GM23338 (cell line): ENCODE data around the gene CACNA1C. TPM values are rescaled to one million over a fixed set of nuclear protein-coding genes. Genes with fewer than 3 reads are reported as not detected.
A peak's percentile ranks its signal among the peaks of the same experiment; 100 is the strongest.

ENCODE experiments used
- ATAC-seq: fragments of 200-7000 bp; cut with Tn5 transposase; 3 replicates; pipeline ENCODE4 v1.9.1; 2020
- DNase-seq: peaks from one replicate; pipeline ENCODE4 v3.0.0-alpha.2; 2015; ENCODE audit warnings: low spot score
- H2AFZ ChIP-seq: fragments of 200-600 bp; sonication (generic); 2 replicates; pipeline ENCODE4 v1.8.0; 2016; ENCODE audit warnings: antibody characterized with exemption, mild to moderate bottlenecking, moderate library complexity
- H3F3A ChIP-seq: fragments of 200-600 bp; sonication (generic); replicated peaks from 2 replicates; pipeline ENCODE4 v1.8.0; 2017; ENCODE audit warnings: antibody characterized with exemption, mixed run types, low read depth
- H3K27ac ChIP-seq: fragments of 200-600 bp; sonication (generic); 2 replicates; pipeline ENCODE4 v1.6.1; 2016; ENCODE audit warnings: low read depth
- H3K27me3 ChIP-seq: fragments of 200-600 bp; sonication (generic); 2 replicates; pipeline ENCODE4 v1.8.0; 2016; ENCODE audit warnings: mild to moderate bottlenecking, mixed run types, moderate library complexity; ENCODE audit not compliant: insufficient read depth
- H3K36me3 ChIP-seq: fragments of 200-600 bp; sonication (generic); 2 replicates; pipeline ENCODE4 v1.8.0; 2016; ENCODE audit warnings: mild to moderate bottlenecking; ENCODE audit not compliant: insufficient read depth
- H3K4me1 ChIP-seq: fragments of 200-600 bp; sonication (generic); 2 replicates; pipeline ENCODE4 v1.8.0; 2016; ENCODE audit warnings: mild to moderate bottlenecking, moderate library complexity; ENCODE audit not compliant: insufficient read depth
- H3K4me2 ChIP-seq: fragments of 200-600 bp; sonication (generic); 2 replicates; pipeline ENCODE4 v1.7.1; 2017; ENCODE audit warnings: mixed run types
- H3K4me3 ChIP-seq: fragments of 200-600 bp; sonication (generic); 2 replicates; pipeline ENCODE4 v1.6.1; 2016; ENCODE audit warnings: mixed run types
- H3K79me2 ChIP-seq: fragments of 200-600 bp; sonication (generic); replicated peaks from 2 replicates; pipeline ENCODE4 v1.8.0; 2017; ENCODE audit warnings: mild to moderate bottlenecking; ENCODE audit not compliant: insufficient read depth
- H3K9me2 ChIP-seq: fragments of 200-600 bp; sonication (generic); 2 replicates; pipeline ENCODE4 v1.8.0; 2017; ENCODE audit not compliant: insufficient read depth
- H4K20me1 ChIP-seq: fragments of 200-600 bp; sonication (generic); replicated peaks from 2 replicates; pipeline ENCODE4 v1.8.0; 2017; ENCODE audit warnings: mild to moderate bottlenecking; ENCODE audit not compliant: insufficient read depth
- H3K27ac Mint-ChIP-seq: 2 replicates; pipeline ENCODE4 v1.8.0; 2020; ENCODE audit warnings: inconsistent platforms, mild to moderate bottlenecking, moderate library complexity, mixed read lengths
- H3K27me3 Mint-ChIP-seq: 3 replicates; pipeline ENCODE4 v1.8.0; 2022; ENCODE audit warnings: low read depth, mild to moderate bottlenecking, moderate library complexity, mixed read lengths, inconsistent platforms; ENCODE audit not compliant: insufficient read depth, poor library complexity
- H3K36me3 Mint-ChIP-seq: 3 replicates; pipeline ENCODE4 v1.8.0; 2021; ENCODE audit warnings: low read depth, mild to moderate bottlenecking, inconsistent platforms, moderate library complexity, mixed read lengths
- H3K4me1 Mint-ChIP-seq: 3 replicates; pipeline ENCODE4 v1.8.0; 2020; ENCODE audit warnings: mild to moderate bottlenecking, inconsistent platforms, mixed read lengths
- H3K4me3 Mint-ChIP-seq: 3 replicates; pipeline ENCODE4 v1.8.0; 2021; ENCODE audit warnings: moderate library complexity, mild to moderate bottlenecking, inconsistent platforms, mixed read lengths
- H3K9me3 Mint-ChIP-seq: 3 replicates; pipeline ENCODE4 v1.8.0; 2020; ENCODE audit warnings: moderate library complexity, mild to moderate bottlenecking, inconsistent platforms, mixed read lengths
- CREB1 ChIP-seq: fragments of 250-450 bp; sonication (Bioruptor Pico); IDR thresholded peaks from 2 replicates; pipeline ENCODE4 v1.5.0; 2020; ENCODE audit warnings: low read depth, mild to moderate bottlenecking, moderate library complexity
- CTCF ChIP-seq, 2 experiments: fragments of 200-600 bp in 1 of 2; sonication (generic) in 1 of 2; conservative IDR thresholded peaks; 2 replicates each; pipeline versions ENCODE4 v1.5.1 to v1.6.1; 2016 to 2017; ENCODE audit warnings: antibody characterized with exemption in 2 of 2, low read depth in 2 of 2, mild to moderate bottlenecking in 2 of 2, moderate library complexity in 1 of 2
- ETS1 ChIP-seq: IDR thresholded peaks from 2 replicates; pipeline ENCODE4 v1.6.1; 2016; ENCODE audit warnings: antibody characterized with exemption
- EZH2 ChIP-seq: fragments of 200-600 bp; sonication (generic); IDR thresholded peaks from one replicate; pipeline ENCODE4 v1.8.0; 2017; ENCODE audit warnings: antibody characterized with exemption, mild to moderate bottlenecking, low read depth; ENCODE audit not compliant: unreplicated experiment
- EZH2phosphoT487 ChIP-seq: fragments of 200-600 bp; sonication (generic); IDR thresholded peaks from one replicate; pipeline ENCODE4 v1.8.1; 2018; ENCODE audit warnings: antibody characterized with exemption; ENCODE audit not compliant: unreplicated experiment
- JUNB ChIP-seq: IDR thresholded peaks from one replicate; pipeline ENCODE4 v1.6.1; 2016; ENCODE audit warnings: antibody characterized with exemption; ENCODE audit not compliant: unreplicated experiment
- NANOG ChIP-seq: IDR thresholded peaks from 2 replicates; pipeline ENCODE4 v1.6.1; 2016; ENCODE audit warnings: antibody characterized with exemption, borderline replicate concordance
- POLR2AphosphoS5 ChIP-seq: IDR thresholded peaks from 2 replicates; pipeline ENCODE4 v1.6.1; 2016; ENCODE audit warnings: antibody characterized with exemption, low read depth
- REST ChIP-seq: IDR thresholded peaks from one replicate; pipeline ENCODE4 v1.6.1; 2018; ENCODE audit warnings: antibody characterized with exemption; ENCODE audit not compliant: unreplicated experiment
- STAT1 ChIP-seq: IDR thresholded peaks from one replicate; pipeline ENCODE4 v1.6.1; 2016; ENCODE audit warnings: antibody characterized with exemption; ENCODE audit not compliant: unreplicated experiment
- ZNF114 ChIP-seq: fragments of 250-450 bp; sonication (Bioruptor Pico); IDR thresholded peaks from 2 replicates; pipeline ENCODE4 v1.5.0; 2020; ENCODE audit warnings: mild to moderate bottlenecking, moderate library complexity
- ZNF331 ChIP-seq: fragments of 250-450 bp; sonication (Bioruptor Pico); IDR thresholded peaks from 2 replicates; pipeline ENCODE4 v1.5.0; 2020; ENCODE audit warnings: low read depth, mild to moderate bottlenecking, moderate library complexity
- polyA plus RNA-seq: library from polyadenylated mRNA; unstranded; fragments of >200 nt; fragmentation: Nextera tagmentation; extraction: Ambion mirVana; gene quantifications from 2 replicates; pipeline ENCODE4 v1.2.1, GENCODE V29; 2016
- total RNA-seq: library from RNA; depleted of rRNA; stranded (reverse); fragments of >200 nt; shearing (Covaris generic); gene quantifications from 2 replicates; pipeline ENCODE4 v1.2.3, GENCODE V29; 2014

Gene CACNA1C
- total and polyA plus RNA-seq, 2 experiments from 2014 or later = 0.78 to 2.1 TPM

GRCh38 chr12:2095878-2096277, 43.1 kb downstream of the CACNA1C start (continued):
- TF ChIP-seq REST (no peak), ZNF331 (CRISPR knock-in tag) (no peak), CTCF (conservative IDR thresholded peaks at IDR 0.05; ENCODE audit: low read depth in 2 of 2) (no peak), JUNB (no peak), STAT1 (no peak)

GRCh38 chr12:2097617-2098016, 44.8 kb downstream of the CACNA1C start:
- no peak overlapping the region for H3K27ac ChIP-seq
- no peaks in the 10 kb centered on the region for H3K79me2 ChIP-seq
- peaks cover 2% of the 10 kb centered on the region for H3K27me3 Mint-ChIP-seq
- H3F3A ChIP-seq = no peaks in the 10 kb centered on the region
- no peaks in the 10 kb centered on the region for H3K27me3 ChIP-seq
- no peak overlapping the region for H3K4me3 Mint-ChIP-seq
- peak; percentile 80 for ATAC-seq
- no peaks in the 10 kb centered on the region for H3K36me3 ChIP-seq
- H3K4me1 Mint-ChIP-seq = peaks cover 17% of the 10 kb centered on the region
- no peak overlapping the region for H3K4me2 ChIP-seq
- no peaks in the 10 kb centered on the region for H4K20me1 ChIP-seq
- no peak overlapping the region for H2AFZ ChIP-seq
- H3K27ac Mint-ChIP-seq = no peak overlapping the region
- H3K4me1 ChIP-seq = no peaks in the 10 kb centered on the region
- DNase-seq = no peak
- no peak overlapping the region for H3K4me3 ChIP-seq
- H3K9me3 Mint-ChIP-seq = no peaks in the 10 kb centered on the region
- H3K9me2 ChIP-seq = no peaks in the 10 kb centered on the region; the same call in 1 of the 2 replicates
- H3K36me3 Mint-ChIP-seq = no peaks in the 10 kb centered on the region
- no peak for TF ChIP-seq POLR2AphosphoS5
- no peak for TF ChIP-seq STAT1
- no peak for TF ChIP-seq JUNB
- no peak for TF ChIP-seq REST
- TF ChIP-seq NANOG = no peak
- TF ChIP-seq EZH2phosphoT487 = no peak
- no peak for TF ChIP-seq ETS1
- TF ChIP-seq ZNF114 (CRISPR knock-in tag) = no peak
- no peak for TF ChIP-seq EZH2
- no peak for TF ChIP-seq CTCF (conservative IDR thresholded peaks at IDR 0.05; ENCODE audit: low read depth in 2 of 2)
- TF ChIP-seq CREB1 (CRISPR knock-in tag) = no peak
